ENCODE results near the gene TENM3.

DNA sequence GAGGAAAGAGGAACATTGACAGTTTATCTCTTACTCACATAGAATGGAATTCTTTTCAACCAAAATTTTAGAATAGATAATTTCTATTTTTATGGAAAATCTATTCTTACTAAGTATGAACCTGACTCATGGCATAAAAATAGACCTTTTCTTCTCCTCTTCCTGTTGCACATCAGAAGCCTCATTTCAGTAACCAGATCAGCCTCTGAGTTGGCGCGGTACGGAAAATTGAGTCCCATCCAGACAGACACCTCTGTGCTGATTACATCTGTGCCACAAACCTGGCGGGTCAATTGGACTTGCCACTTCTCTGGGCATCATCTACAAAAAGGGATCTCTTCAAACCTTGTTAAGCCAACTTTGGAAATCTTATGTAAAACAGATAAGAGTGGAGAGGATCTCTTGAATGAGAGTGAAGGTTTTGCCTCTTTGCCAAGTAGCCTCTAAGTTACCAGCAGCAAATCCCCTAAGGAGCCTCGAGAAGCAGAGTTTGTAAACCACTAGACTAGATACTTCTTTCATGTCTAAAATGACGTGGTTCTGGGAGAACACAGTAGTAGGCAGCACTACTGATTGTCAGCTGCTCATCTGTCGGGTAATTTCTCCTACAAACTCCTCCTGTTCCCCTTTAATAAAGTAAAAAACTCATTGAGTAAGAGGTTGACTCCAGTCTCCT, 37.4 kb downstream of the TENM3 start:
- TF ChIP-seq, protein P1, sequence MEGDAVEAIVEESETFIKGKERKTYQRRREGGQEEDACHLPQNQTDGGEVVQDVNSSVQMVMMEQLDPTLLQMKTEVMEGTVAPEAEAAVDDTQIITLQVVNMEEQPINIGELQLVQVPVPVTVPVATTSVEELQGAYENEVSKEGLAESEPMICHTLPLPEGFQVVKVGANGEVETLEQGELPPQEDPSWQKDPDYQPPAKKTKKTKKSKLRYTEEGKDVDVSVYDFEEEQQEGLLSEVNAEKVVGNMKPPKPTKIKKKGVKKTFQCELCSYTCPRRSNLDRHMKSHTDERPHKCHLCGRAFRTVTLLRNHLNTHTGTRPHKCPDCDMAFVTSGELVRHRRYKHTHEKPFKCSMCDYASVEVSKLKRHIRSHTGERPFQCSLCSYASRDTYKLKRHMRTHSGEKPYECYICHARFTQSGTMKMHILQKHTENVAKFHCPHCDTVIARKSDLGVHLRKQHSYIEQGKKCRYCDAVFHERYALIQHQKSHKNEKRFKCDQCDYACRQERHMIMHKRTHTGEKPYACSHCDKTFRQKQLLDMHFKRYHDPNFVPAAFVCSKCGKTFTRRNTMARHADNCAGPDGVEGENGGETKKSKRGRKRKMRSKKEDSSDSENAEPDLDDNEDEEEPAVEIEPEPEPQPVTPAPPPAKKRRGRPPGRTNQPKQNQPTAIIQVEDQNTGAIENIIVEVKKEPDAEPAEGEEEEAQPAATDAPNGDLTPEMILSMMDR (IDR thresholded peaks at IDR 0.05), result no peak
- TF ChIP-seq POLR2A (IDR thresholded peaks at IDR 0.05), result no peak

All from uterus (tissue), 2 donors.